ENCODE data around the gene GDPD5.

GRCh38 chr11:75398906-75399305 is 126.8 kb downstream of the GDPD5 start:
- TF ChIP-seq POLR2A (IDR thresholded peaks at IDR 0.05) (no peak), CTCF (IDR thresholded peaks at IDR 0.05) (no peak)

All from uterus (tissue), 2 donors.